ENCODE results near the gene SIPA1. TPM values are rescaled to one million over a fixed set of nuclear protein-coding genes. Genes with fewer than 3 reads are reported as not detected.

SIPA1 gene
- total RNA-seq, 1 donor from 2014 or later: 66.5 TPM

DNA sequence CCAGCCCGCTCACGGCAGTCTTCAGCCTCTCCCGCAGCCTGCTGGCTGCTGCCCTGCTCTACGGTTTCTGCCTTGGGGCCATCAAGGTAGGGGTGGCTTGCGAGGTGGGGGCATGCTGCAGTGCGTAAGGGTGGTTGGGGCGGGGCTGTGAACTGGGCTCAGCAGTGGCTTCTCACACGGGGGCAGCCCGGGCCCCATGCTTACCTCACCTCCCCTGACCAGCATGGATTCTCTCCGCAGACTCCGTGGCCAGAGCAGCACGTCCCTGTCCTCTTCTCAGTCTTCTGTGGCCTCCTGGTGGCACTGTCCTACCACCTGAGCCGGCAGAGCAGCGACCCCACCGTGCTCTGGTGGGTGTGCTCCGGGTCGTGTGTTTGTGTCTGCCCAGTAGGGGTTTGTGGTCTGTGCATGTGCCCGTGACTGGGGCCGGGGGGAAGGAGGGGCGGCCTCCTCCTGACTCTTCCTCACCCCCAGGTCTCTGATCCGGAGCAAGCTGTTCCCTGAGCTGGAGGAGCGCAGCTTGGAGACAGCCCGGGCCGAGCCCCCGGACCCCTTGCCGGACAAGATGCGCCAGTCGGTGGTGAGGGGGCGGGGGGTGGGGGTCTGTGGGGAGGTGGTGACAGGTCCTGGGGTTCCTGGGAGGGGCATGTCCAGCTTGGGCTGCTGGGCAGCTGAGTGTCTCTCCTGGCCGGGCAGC lies 12.8 kb upstream of the SIPA1 start:
- no peak overlapping the region for H3K4me3 ChIP-seq (ENCODE audit: low read depth, low read length)
- no peak for DNase-seq (ENCODE audit: low read depth)
- TF ChIP-seq, protein P1, sequence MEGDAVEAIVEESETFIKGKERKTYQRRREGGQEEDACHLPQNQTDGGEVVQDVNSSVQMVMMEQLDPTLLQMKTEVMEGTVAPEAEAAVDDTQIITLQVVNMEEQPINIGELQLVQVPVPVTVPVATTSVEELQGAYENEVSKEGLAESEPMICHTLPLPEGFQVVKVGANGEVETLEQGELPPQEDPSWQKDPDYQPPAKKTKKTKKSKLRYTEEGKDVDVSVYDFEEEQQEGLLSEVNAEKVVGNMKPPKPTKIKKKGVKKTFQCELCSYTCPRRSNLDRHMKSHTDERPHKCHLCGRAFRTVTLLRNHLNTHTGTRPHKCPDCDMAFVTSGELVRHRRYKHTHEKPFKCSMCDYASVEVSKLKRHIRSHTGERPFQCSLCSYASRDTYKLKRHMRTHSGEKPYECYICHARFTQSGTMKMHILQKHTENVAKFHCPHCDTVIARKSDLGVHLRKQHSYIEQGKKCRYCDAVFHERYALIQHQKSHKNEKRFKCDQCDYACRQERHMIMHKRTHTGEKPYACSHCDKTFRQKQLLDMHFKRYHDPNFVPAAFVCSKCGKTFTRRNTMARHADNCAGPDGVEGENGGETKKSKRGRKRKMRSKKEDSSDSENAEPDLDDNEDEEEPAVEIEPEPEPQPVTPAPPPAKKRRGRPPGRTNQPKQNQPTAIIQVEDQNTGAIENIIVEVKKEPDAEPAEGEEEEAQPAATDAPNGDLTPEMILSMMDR (conservative IDR thresholded peaks at IDR 0.05; ENCODE audit: low read depth, low read length): no peak

- no peak overlapping the region for H3K4me3 ChIP-seq (ENCODE audit: low read depth, low read length)
- TF ChIP-seq, protein P1 (conservative IDR thresholded peaks at IDR 0.05; ENCODE audit: low read depth, low read length): peak; percentile 50
- DNase-seq (ENCODE audit: low read depth): no peak
Measured at GRCh38 chr11:65625628-65626342, 12.1 kb upstream of the SIPA1 start.

DNA sequence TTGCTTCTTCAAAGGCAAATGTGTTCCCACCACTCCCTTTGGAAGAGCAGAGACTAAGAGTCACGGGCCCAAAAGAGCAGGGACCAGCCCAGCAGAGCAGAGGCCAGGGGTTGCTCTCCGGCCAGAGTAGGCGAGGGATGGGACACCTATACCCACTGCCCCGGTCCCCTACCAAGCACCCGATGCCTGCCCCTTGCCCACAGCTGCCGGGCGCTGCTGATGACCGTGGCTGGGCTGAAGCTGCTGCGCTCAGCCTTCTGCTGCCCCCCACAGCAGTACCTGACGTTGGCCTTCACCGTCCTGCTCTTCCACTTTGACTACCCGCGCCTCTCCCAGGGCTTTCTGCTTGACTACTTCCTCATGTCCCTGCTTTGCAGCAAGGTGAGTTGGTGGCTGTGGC lies 10.7 kb upstream of the SIPA1 start:
- H3K4me3 ChIP-seq (ENCODE audit: low read depth, low read length): no peak overlapping the region
- TF ChIP-seq, protein P1 (conservative IDR thresholded peaks at IDR 0.05; ENCODE audit: low read depth, low read length): no peak
- DNase-seq (ENCODE audit: low read depth): no peak

- no peak overlapping the region for H3K4me3 ChIP-seq (ENCODE audit: low read depth, low read length)
- TF ChIP-seq, protein P1 (conservative IDR thresholded peaks at IDR 0.05; ENCODE audit: low read depth, low read length): no peak
- DNase-seq (ENCODE audit: low read depth): no peak
Measured at GRCh38 chr11:65629579-65629978, 8.3 kb upstream of the SIPA1 start.

DNA sequence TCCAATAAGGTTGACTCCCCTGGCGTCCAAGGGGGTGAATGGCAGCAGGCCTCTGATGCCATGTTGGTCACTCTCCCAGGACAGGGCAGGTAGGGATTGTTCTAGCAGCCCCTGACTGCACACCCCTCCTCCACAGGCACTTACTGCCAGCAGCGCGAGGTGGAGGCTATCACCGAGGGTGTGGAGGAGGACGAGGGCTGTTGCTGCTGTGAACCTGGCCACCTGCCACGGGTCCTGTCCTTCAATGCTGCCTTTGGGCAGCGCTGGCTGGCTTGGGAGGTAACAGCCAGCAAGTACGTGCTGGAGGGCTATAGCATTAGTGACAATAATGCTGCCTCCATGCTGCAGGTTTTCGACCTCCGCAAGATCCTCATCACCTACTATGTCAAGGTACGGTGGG lies 7.7 kb upstream of the SIPA1 start:
- no peak overlapping the region for H3K4me3 ChIP-seq (ENCODE audit: low read depth, low read length)

DNA sequence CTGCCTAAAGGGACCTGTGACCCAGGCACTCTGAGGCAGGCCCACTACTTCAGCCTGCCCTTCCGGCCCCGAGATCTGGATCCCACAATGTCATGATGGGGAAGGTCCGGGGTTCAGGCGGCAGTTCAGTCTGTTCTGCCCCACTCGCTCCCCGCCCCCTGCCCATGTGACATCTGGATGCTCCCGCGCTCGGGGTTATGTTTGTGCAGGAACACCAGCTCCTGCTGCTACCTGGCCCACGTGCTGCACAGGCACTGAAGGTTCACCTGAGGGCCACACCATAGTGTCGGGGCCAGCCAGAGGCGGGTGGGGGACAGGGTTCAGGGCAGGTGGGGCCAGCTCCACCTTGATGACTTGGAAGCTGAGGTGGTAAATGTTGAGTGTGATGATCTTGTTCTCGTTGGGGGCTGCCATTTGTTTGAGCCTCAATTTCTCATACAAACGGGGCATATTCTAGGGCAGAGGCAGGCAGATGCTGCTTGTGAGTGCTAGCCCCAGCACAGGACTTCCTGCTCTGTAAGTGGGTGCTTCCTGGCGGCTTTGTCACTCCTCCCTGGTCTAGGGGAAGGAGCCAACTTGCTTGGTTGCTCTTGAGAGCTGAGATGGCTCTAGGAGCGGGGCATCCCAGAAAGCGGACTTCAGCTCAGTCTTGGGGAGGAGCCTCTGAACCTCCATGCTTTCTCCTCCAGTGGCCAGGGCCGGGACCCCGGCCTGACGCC lies 4.4 kb upstream of the SIPA1 start:
- no peak overlapping the region for H3K4me3 ChIP-seq (ENCODE audit: low read depth, low read length)
- TF ChIP-seq, protein P1 (conservative IDR thresholded peaks at IDR 0.05; ENCODE audit: low read depth, low read length): no peak
- DNase-seq (ENCODE audit: low read depth): no peak

More for the DNA sequence above, 7.7 kb upstream of the SIPA1 start:
- TF ChIP-seq, protein P1 (conservative IDR thresholded peaks at IDR 0.05; ENCODE audit: low read depth, low read length): no peak
- no peak for DNase-seq (ENCODE audit: low read depth)
